Stimulated activated CD8-positive, alpha-beta memory T cell treated with anti-CD3 and anti-CD28 coated beads, Interleukin-4, amount 100 ng/mL, for 48 hours (primary cell): ENCODE results near the gene XPO6.
"Not testable (repeated sequence)": the region's sequence is repeated elsewhere in the genome, so short reads cannot be mapped to it uniquely, and the experiment has no call there.

Experiments
- DNase-seq: peaks from one replicate; pipeline ENCODE4 v3.0.0-alpha.2; 2020

XPO6 gene

GRCh38 chr16:28146536-28146935 lies 65.2 kb downstream of the XPO6 start:
- DNase-seq = no peak

GRCh38 chr16:28145796-28146195 lies 66.0 kb downstream of the XPO6 start:
- DNase-seq = no peak

GRCh38 chr16:28140788-28141618 lies 70.8 kb downstream of the XPO6 start:
- peak; percentile 62 for DNase-seq

- no peak for DNase-seq
Observed at GRCh38 chr16:28139530-28139929, 72.2 kb downstream of the XPO6 start.

- no peak for DNase-seq
Observed at GRCh38 chr16:28136751-28137434, 74.9 kb downstream of the XPO6 start.

GRCh38 chr16:28133666-28134065 lies 78.1 kb downstream of the XPO6 start:
- no peak for DNase-seq

- DNase-seq = no peak
Observed at GRCh38 chr16:28131743-28132393, 79.9 kb downstream of the XPO6 start.

GRCh38 chr16:28131181-28131580 lies 80.6 kb downstream of the XPO6 start:
- DNase-seq = no peak

GRCh38 chr16:28130099-28131088 lies 81.4 kb downstream of the XPO6 start:
- no peak for DNase-seq

- no peak for DNase-seq
Observed at GRCh38 chr16:28126684-28127620, 84.8 kb downstream of the XPO6 start.

- DNase-seq = no peak
Observed at GRCh38 chr16:28125592-28125991, 86.2 kb downstream of the XPO6 start.

GRCh38 chr16:28121527-28121926 lies 90.2 kb downstream of the XPO6 start:
- no peak for DNase-seq

- no peak for DNase-seq
Observed at GRCh38 chr16:28120754-28121153, 91.0 kb downstream of the XPO6 start.

- no peak for DNase-seq
Observed at GRCh38 chr16:28118637-28119036, 93.1 kb downstream of the XPO6 start.

- no peak for DNase-seq
Observed at GRCh38 chr16:28117168-28117565, 94.6 kb downstream of the XPO6 start.

GRCh38 chr16:28115866-28116265 lies 95.9 kb downstream of the XPO6 start:
- not testable (repeated sequence) for DNase-seq

GRCh38 chr16:28112908-28113307 lies 98.9 kb downstream of the XPO6 start:
- DNase-seq = peak; percentile 52

- no peak for DNase-seq
Observed at GRCh38 chr16:28110977-28111376, 100.8 kb downstream of the XPO6 start.

GRCh38 chr16:28110479-28110878 lies 101.3 kb downstream of the XPO6 start:
- DNase-seq = no peak

- no peak for DNase-seq
Observed at GRCh38 chr16:28110074-28110473, 101.7 kb downstream of the XPO6 start.

GRCh38 chr16:28108590-28109247 lies 103.0 kb downstream of the XPO6 start:
- DNase-seq = no peak
